ENCODE data around the gene PF4V1.

PF4V1 gene

GRCh38 chr4:73817341-73817740 lies 35.8 kb upstream of the PF4V1 start:
- H3F3A ChIP-seq (ENCODE audit: insufficient read depth, low read length): no peaks in the 10 kb centered on the region
- no peak overlapping the region for H3K4me2 ChIP-seq (ENCODE audit: low read length)
- H3K9me2 ChIP-seq (ENCODE audit: low read depth, low read length): no peaks in the 10 kb centered on the region
- TF ChIP-seq EZH2 (IDR thresholded peaks at IDR 0.05; ENCODE audit: borderline replicate concordance, low read length) (no peak), CTCF (IDR thresholded peaks at IDR 0.05; ENCODE audit: low read length) (no peak)
- no peaks in the 10 kb centered on the region for H3K4me1 ChIP-seq (ENCODE audit: insufficient read depth, low read length, severe bottlenecking)
- H3K27me3 ChIP-seq (ENCODE audit: insufficient read depth, low read length): no peaks in the 10 kb centered on the region
- no peaks in the 10 kb centered on the region for H3K79me2 ChIP-seq (ENCODE audit: insufficient read depth, low read length)
- no peak overlapping the region for H3K4me3 ChIP-seq (ENCODE audit: low read depth, low read length, poor library complexity, severe bottlenecking)
- H3K9ac ChIP-seq (ENCODE audit: low read length): no peak overlapping the region
- no peaks in the 10 kb centered on the region for H3K9me3 ChIP-seq (ENCODE audit: low read length)
- H3K36me3 ChIP-seq (ENCODE audit: insufficient read depth, low read length): no peaks in the 10 kb centered on the region
- no peaks in the 10 kb centered on the region for H4K20me1 ChIP-seq (ENCODE audit: insufficient read depth, low read length)
- no peak overlapping the region for H3K27ac ChIP-seq (ENCODE audit: low read depth, low read length, poor library complexity, severe bottlenecking)
- no peak overlapping the region for H2AFZ ChIP-seq (ENCODE audit: low read length)

GRCh38 chr4:73821325-73821724 lies 31.8 kb upstream of the PF4V1 start:
- Histone ChIP-seq H3K4me2 (ENCODE audit: low read length) (no peak overlapping the region), H4K20me1 (ENCODE audit: insufficient read depth, low read length) (no peaks in the 10 kb centered on the region), H2AFZ (ENCODE audit: low read length) (no peak overlapping the region), H3K79me2 (ENCODE audit: insufficient read depth, low read length) (no peaks in the 10 kb centered on the region), H3K9me3 (ENCODE audit: low read length) (no peaks in the 10 kb centered on the region), H3K27me3 (ENCODE audit: insufficient read depth, low read length) (no peaks in the 10 kb centered on the region), H3K36me3 (ENCODE audit: insufficient read depth, low read length) (no peaks in the 10 kb centered on the region), H3K27ac (ENCODE audit: low read depth, low read length, poor library complexity, severe bottlenecking) (no peak overlapping the region), H3K4me3 (ENCODE audit: low read depth, low read length, poor library complexity, severe bottlenecking) (no peak overlapping the region), H3K9me2 (ENCODE audit: low read depth, low read length) (no peaks in the 10 kb centered on the region), H3K4me1 (ENCODE audit: insufficient read depth, low read length, severe bottlenecking) (no peaks in the 10 kb centered on the region), H3K9ac (ENCODE audit: low read length) (no peak overlapping the region), H3F3A (ENCODE audit: insufficient read depth, low read length) (no peaks in the 10 kb centered on the region)
- TF ChIP-seq EZH2 (IDR thresholded peaks at IDR 0.05; ENCODE audit: borderline replicate concordance, low read length): no peak
- no peak for TF ChIP-seq CTCF (IDR thresholded peaks at IDR 0.05; ENCODE audit: low read length)

GRCh38 chr4:73822389-73822788 lies 30.7 kb upstream of the PF4V1 start:
- Histone ChIP-seq H3K4me3 (ENCODE audit: low read depth, low read length, poor library complexity, severe bottlenecking) (no peak overlapping the region), H3K36me3 (ENCODE audit: insufficient read depth, low read length) (no peaks in the 10 kb centered on the region), H3K9ac (ENCODE audit: low read length) (no peak overlapping the region), H3K9me3 (ENCODE audit: low read length) (no peaks in the 10 kb centered on the region), H2AFZ (ENCODE audit: low read length) (no peak overlapping the region), H3K27ac (ENCODE audit: low read depth, low read length, poor library complexity, severe bottlenecking) (no peak overlapping the region), H3K4me2 (ENCODE audit: low read length) (no peak overlapping the region), H3K27me3 (ENCODE audit: insufficient read depth, low read length) (no peaks in the 10 kb centered on the region), H3K9me2 (ENCODE audit: low read depth, low read length) (no peaks in the 10 kb centered on the region), H3K4me1 (ENCODE audit: insufficient read depth, low read length, severe bottlenecking) (no peaks in the 10 kb centered on the region), H3F3A (ENCODE audit: insufficient read depth, low read length) (no peaks in the 10 kb centered on the region), H3K79me2 (ENCODE audit: insufficient read depth, low read length) (no peaks in the 10 kb centered on the region), H4K20me1 (ENCODE audit: insufficient read depth, low read length) (no peaks in the 10 kb centered on the region)
- TF ChIP-seq CTCF (IDR thresholded peaks at IDR 0.05; ENCODE audit: low read length) (no peak), EZH2 (IDR thresholded peaks at IDR 0.05; ENCODE audit: borderline replicate concordance, low read length) (no peak)
